ENCODE data around the gene RNF152. TPM values are rescaled to one million over a fixed set of nuclear protein-coding genes. Genes with fewer than 3 reads are reported as not detected.

RNF152 gene
- total and polyA plus RNA-seq, 3 experiments from 2014 or later = 0.13 to 0.38 TPM; not detected in 1

DNA sequence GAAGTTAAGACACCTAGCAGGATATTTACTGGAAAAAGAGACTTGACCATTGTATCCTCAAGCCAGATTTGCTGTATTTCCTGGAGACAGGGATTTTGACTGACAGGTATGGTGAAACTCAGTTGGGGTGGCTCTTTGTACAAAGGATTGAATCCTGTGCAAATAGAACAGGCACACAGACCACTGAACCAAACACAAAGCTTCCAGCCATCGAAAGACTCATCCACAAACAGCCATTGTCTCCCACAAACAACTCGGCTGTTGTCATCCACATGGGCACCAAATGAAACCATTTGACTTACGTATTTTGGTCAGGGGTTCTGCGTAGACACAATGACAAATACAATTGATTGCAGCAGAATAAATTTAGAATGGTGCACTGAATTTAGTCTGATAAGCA, 15.9 kb downstream of the RNF152 start:
- Histone ChIP-seq H3K36me3 (ENCODE audit: insufficient read depth, low read length) (no peaks in the 10 kb centered on the region), H3K27ac (ENCODE audit: low read depth, low read length) (no peak overlapping the region), H3K4me3 (ENCODE audit: low read length) (no peak overlapping the region), H3K4me1 (ENCODE audit: insufficient read depth, low read length) (no peaks in the 10 kb centered on the region), H3K27me3 (ENCODE audit: insufficient read depth, low read length, poor library complexity, severe bottlenecking) (no peaks in the 10 kb centered on the region), H3K9me3 (ENCODE audit: low read length) (no peaks in the 10 kb centered on the region)
- no peak for DNase-seq
- no peak overlapping the region for H3K27ac Mint-ChIP-seq
- H3K27me3 Mint-ChIP-seq = peaks cover 6 to 22% of the 10 kb centered on the region in 2 donors
- CTCF ChIA-PET = no interaction called here
- H3K9me3 Mint-ChIP-seq = no peaks in the 10 kb centered on the region
- POLR2A ChIA-PET = no interaction called here
- H3K4me1 Mint-ChIP-seq = no peaks in the 10 kb centered on the region
- H3K4me3 Mint-ChIP-seq = no peak overlapping the region
- no peaks in the 10 kb centered on the region for H3K36me3 Mint-ChIP-seq

DNA sequence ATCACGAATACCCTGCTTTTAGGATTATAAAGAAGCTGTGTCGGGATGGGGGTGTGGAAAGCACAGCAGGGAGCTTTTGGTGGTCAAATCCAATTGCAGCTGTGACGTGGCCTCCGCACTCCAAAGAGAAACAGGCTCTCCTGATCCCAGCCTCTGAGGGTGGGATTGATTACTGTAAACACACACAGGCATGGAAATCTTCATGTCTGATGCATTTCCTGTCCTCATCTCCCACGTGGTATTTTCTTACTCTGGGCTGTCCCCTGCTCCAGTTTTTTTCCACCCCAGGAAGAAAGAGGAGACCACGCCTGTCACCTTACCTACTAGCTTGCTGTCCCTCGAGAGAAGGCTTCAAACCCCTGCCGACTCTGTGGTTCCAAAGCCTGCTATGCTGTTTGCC, 22.7 kb downstream of the RNF152 start:
- POLR2A ChIA-PET = no interaction called here
- no peak for DNase-seq
- Histone ChIP-seq H3K27ac (ENCODE audit: low read depth, low read length) (no peak overlapping the region), H3K27me3 (ENCODE audit: insufficient read depth, low read length, poor library complexity, severe bottlenecking) (no peaks in the 10 kb centered on the region), H3K4me1 (ENCODE audit: insufficient read depth, low read length) (no peaks in the 10 kb centered on the region), H3K4me3 (ENCODE audit: low read length) (no peak overlapping the region), H3K36me3 (ENCODE audit: insufficient read depth, low read length) (no peaks in the 10 kb centered on the region), H3K9me3 (ENCODE audit: low read length) (no peaks in the 10 kb centered on the region)
- H3K4me1 Mint-ChIP-seq = no peaks in the 10 kb centered on the region
- no peaks in the 10 kb centered on the region for H3K9me3 Mint-ChIP-seq
- H3K36me3 Mint-ChIP-seq = no peaks in the 10 kb centered on the region
- H3K27me3 Mint-ChIP-seq = peaks cover 0 to 10% of the 10 kb centered on the region in 2 donors
- no peak overlapping the region for H3K4me3 Mint-ChIP-seq
- CTCF ChIA-PET = no interaction called here
- H3K27ac Mint-ChIP-seq = no peak overlapping the region

DNA sequence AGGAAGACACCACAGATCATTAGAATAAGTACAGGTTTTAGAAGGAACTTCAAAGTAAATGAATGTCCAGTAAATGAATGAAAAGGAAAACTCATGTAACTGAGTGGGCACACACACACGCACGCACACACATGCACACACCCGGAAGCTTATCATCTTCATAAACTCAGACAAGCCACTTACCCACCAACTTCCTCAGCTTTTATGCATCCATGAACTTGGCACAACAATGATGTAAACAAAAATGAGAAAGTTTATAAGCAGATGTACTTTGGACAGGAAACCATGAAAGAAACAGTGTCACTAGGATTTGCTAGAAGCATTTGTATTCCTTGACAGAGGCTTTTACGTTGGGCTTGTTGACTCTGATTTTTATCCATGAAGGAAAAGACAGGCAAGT, 23.2 kb downstream of the RNF152 start:
- ChIA-PET CTCF (no interaction called here), POLR2A (no interaction called here)
- Mint-ChIP-seq H3K27ac (no peak overlapping the region), H3K4me3 (no peak overlapping the region), H3K4me1 (no peaks in the 10 kb centered on the region), H3K36me3 (no peaks in the 10 kb centered on the region), H3K27me3 (peaks cover 0 to 10% of the 10 kb centered on the region in 2 donors), H3K9me3 (no peaks in the 10 kb centered on the region)
- H3K4me3 ChIP-seq (ENCODE audit: low read length) = no peak overlapping the region
- no peaks in the 10 kb centered on the region for H3K4me1 ChIP-seq (ENCODE audit: insufficient read depth, low read length)
- H3K27me3 ChIP-seq (ENCODE audit: insufficient read depth, low read length, poor library complexity, severe bottlenecking) = no peaks in the 10 kb centered on the region
- H3K9me3 ChIP-seq (ENCODE audit: low read length) = no peaks in the 10 kb centered on the region
- no peaks in the 10 kb centered on the region for H3K36me3 ChIP-seq (ENCODE audit: insufficient read depth, low read length)
- H3K27ac ChIP-seq (ENCODE audit: low read depth, low read length) = no peak overlapping the region
- no peak for DNase-seq

DNA sequence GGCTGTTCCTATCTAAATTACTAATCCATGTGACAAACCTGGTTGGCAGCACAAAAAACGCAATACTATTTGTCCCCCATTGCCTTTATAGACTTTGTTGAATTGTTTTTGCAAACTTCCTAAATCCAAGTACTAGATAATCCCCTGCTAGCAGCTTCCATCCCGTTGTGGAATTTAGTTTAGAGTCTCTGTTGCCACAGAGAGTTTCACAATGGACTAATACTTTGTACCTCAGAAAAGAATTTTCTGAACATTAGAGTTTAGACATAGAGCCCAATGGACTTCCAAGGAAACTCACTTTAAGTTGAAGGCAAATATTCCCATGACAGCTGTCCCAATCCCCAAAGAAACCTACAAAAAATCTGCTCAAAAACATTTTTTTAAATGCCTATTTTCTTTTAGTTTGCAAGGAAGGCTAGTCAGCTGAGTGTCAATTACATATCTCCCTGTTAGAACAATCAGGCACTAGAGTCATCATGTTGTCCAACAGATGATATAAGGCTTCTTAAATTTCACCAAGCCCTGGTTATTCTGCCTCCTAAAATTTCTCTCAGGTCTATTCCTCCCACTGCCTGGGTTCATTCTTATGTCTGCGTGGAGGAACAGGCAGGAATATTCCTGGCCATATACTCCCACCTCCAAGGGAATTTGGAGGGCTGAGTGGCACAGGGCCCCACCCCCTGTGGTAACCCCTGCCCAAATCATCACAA, 27.2 kb downstream of the RNF152 start:
- Mint-ChIP-seq H3K4me3 (no peak overlapping the region), H3K27ac (no peak overlapping the region), H3K4me1 (no peaks in the 10 kb centered on the region), H3K9me3 (no peaks in the 10 kb centered on the region), H3K36me3 (no peaks in the 10 kb centered on the region), H3K27me3 (peaks cover 0 to 11% of the 10 kb centered on the region in 2 donors)
- ChIA-PET POLR2A (no interaction called here), CTCF (no interaction called here)
- Histone ChIP-seq H3K27me3 (ENCODE audit: insufficient read depth, low read length, poor library complexity, severe bottlenecking) (no peaks in the 10 kb centered on the region), H3K4me1 (ENCODE audit: insufficient read depth, low read length) (no peaks in the 10 kb centered on the region), H3K4me3 (ENCODE audit: low read length) (no peak overlapping the region), H3K36me3 (ENCODE audit: insufficient read depth, low read length) (no peaks in the 10 kb centered on the region), H3K9me3 (ENCODE audit: low read length) (no peaks in the 10 kb centered on the region), H3K27ac (ENCODE audit: low read depth, low read length) (no peak overlapping the region)
- no peak for DNase-seq

DNA sequence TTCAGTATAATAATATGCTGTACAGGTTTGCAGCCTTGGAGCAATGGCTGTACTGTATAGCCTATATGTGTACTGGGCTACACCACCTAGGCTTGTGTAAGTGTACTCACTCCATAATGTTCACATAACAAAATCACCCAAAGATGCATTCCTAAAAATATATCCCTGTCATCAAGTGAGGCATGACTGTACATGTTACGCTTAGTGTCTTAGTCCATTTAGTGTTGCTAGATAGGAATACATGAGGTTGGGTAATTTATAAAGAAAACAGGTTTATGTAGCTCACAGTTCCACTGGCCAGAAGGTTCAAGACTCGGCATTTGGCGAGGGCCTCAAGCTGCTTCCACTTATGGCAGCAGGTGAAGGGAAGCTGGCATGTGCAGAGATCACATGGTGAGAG, 31.4 kb downstream of the RNF152 start:
- Mint-ChIP-seq H3K9me3 (no peaks in the 10 kb centered on the region), H3K4me1 (no peaks in the 10 kb centered on the region), H3K36me3 (no peaks in the 10 kb centered on the region), H3K4me3 (no peak overlapping the region), H3K27me3 (peaks cover 0 to 9% of the 10 kb centered on the region in 2 donors), H3K27ac (no peak overlapping the region)
- no peaks in the 10 kb centered on the region for H3K4me1 ChIP-seq (ENCODE audit: insufficient read depth, low read length)
- ChIA-PET CTCF (no interaction called here), POLR2A (no interaction called here)
- no peak overlapping the region for H3K27ac ChIP-seq (ENCODE audit: low read depth, low read length)
- no peaks in the 10 kb centered on the region for H3K36me3 ChIP-seq (ENCODE audit: insufficient read depth, low read length)
- no peak for DNase-seq
- H3K4me3 ChIP-seq (ENCODE audit: low read length) = no peak overlapping the region
- H3K27me3 ChIP-seq (ENCODE audit: insufficient read depth, low read length, poor library complexity, severe bottlenecking) = no peaks in the 10 kb centered on the region
- no peaks in the 10 kb centered on the region for H3K9me3 ChIP-seq (ENCODE audit: low read length)

DNA sequence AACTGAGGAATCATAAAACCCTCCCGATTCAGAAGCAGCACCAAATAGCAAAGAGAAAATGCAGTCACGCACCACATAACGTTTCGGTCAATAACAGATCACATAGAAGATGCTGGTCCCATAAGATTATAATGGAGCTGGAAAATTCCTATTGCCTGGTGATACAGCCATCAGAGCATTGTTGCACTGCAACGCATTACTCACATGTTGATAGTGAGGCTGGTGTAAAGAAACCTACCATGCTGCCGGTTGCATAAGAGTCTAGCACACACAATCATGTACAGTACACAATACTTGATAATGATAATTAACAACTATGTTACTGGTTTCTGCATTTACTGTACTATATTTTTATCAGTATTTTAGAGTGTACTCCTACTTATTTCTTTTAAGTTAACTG, 32.5 kb downstream of the RNF152 start:
- no peaks in the 10 kb centered on the region for H3K4me1 ChIP-seq (ENCODE audit: insufficient read depth, low read length)
- CTCF ChIA-PET = no interaction called here

DNA sequence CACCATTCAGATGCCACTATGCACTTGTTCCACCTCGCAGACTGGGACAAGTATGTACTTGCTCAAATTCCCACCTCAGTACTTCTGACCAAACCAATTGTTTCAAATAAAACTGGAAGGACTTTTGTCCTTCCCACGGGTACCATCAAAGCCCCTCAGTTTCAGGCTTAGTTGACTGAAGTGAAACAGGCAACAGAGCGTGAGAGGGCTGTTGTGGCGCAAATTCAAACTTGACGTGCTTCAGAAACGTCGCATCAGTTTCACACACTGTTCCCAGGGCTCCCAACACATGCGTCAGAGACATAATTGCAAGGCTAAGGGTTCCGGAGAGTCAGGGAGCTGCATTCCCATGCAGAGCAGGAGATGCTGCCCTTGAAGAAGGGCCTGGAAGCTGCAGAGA, 33.7 kb downstream of the RNF152 start:
- no peaks in the 10 kb centered on the region for H3K27me3 ChIP-seq (ENCODE audit: insufficient read depth, low read length, poor library complexity, severe bottlenecking)
- Mint-ChIP-seq H3K36me3 (no peaks in the 10 kb centered on the region), H3K9me3 (no peaks in the 10 kb centered on the region), H3K4me1 (no peaks in the 10 kb centered on the region), H3K4me3 (no peak overlapping the region), H3K27ac (no peak overlapping the region), H3K27me3 (peaks cover 4 to 8% of the 10 kb centered on the region in 2 donors)
- no peak overlapping the region for H3K4me3 ChIP-seq (ENCODE audit: low read length)
- no peak for DNase-seq
- ChIA-PET POLR2A (no interaction called here), CTCF (no interaction called here)
- no peak overlapping the region for H3K27ac ChIP-seq (ENCODE audit: low read depth, low read length)
- no peaks in the 10 kb centered on the region for H3K4me1 ChIP-seq (ENCODE audit: insufficient read depth, low read length)
- H3K9me3 ChIP-seq (ENCODE audit: low read length) = no peaks in the 10 kb centered on the region
- no peaks in the 10 kb centered on the region for H3K36me3 ChIP-seq (ENCODE audit: insufficient read depth, low read length)

More for the DNA sequence above, 32.5 kb downstream of the RNF152 start:
- Mint-ChIP-seq H3K27me3 (peaks cover 4 to 8% of the 10 kb centered on the region in 2 donors), H3K4me1 (no peaks in the 10 kb centered on the region), H3K27ac (no peak overlapping the region), H3K36me3 (no peaks in the 10 kb centered on the region), H3K4me3 (no peak overlapping the region), H3K9me3 (no peaks in the 10 kb centered on the region)
- H3K4me3 ChIP-seq (ENCODE audit: low read length) = no peak overlapping the region
- no peak for DNase-seq
- no peaks in the 10 kb centered on the region for H3K27me3 ChIP-seq (ENCODE audit: insufficient read depth, low read length, poor library complexity, severe bottlenecking)
- no peak overlapping the region for H3K27ac ChIP-seq (ENCODE audit: low read depth, low read length)
- H3K36me3 ChIP-seq (ENCODE audit: insufficient read depth, low read length) = no peaks in the 10 kb centered on the region
- H3K9me3 ChIP-seq (ENCODE audit: low read length) = no peaks in the 10 kb centered on the region
- POLR2A ChIA-PET = no interaction called here

DNA sequence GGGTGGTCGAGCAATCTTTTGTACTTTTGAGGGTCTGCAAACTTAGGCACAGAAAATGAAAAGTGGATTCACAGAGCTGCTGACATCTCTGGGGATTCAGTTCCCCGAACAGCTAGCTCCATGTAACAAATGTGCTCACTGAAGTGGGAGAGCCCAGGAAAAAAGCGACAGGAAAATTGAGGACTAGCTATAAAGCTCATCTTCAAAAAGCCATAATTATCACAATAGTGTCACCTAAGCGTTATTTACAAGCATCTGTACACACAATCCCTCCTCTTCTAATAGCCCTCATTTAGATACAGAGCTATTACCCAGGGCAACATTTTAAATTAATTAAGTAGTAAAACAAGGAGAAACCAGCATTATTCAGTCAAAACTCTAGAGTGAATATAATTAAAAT, 36.1 kb downstream of the RNF152 start:
- no peak overlapping the region for H3K4me3 ChIP-seq (ENCODE audit: low read length)
- no peak for DNase-seq
- Mint-ChIP-seq H3K4me1 (no peaks in the 10 kb centered on the region), H3K9me3 (no peaks in the 10 kb centered on the region), H3K4me3 (no peak overlapping the region), H3K27me3 (peaks cover 7 to 8% of the 10 kb centered on the region in 2 donors), H3K36me3 (no peaks in the 10 kb centered on the region), H3K27ac (no peak overlapping the region)
- no peak overlapping the region for H3K27ac ChIP-seq (ENCODE audit: low read depth, low read length)
- no peaks in the 10 kb centered on the region for H3K4me1 ChIP-seq (ENCODE audit: insufficient read depth, low read length)
- H3K27me3 ChIP-seq (ENCODE audit: insufficient read depth, low read length, poor library complexity, severe bottlenecking) = no peaks in the 10 kb centered on the region
- CTCF ChIA-PET = no interaction called here
- H3K9me3 ChIP-seq (ENCODE audit: low read length) = no peaks in the 10 kb centered on the region
- POLR2A ChIA-PET = no interaction called here
- no peaks in the 10 kb centered on the region for H3K36me3 ChIP-seq (ENCODE audit: insufficient read depth, low read length)
